Activated CD4-positive, alpha-beta T cell treated with anti-CD3 and anti-CD28 coated beads for 36 hours (primary cell): Measurements from ENCODE around the gene IFNAR1. TPM values are rescaled to one million over a fixed set of nuclear protein-coding genes. Genes with fewer than 3 reads are reported as not detected.
A peak's percentile ranks its signal among the peaks of the same experiment; 100 is the strongest.
"Not testable (repeated sequence)": the region's sequence is repeated elsewhere in the genome, so short reads cannot be mapped to it uniquely, and the experiment has no call there.

Source experiments
- ATAC-seq: fragments of 200-7000 bp; cut with Tn5 transposase; one replicate; pipeline ENCODE4 v1.10.0; 2021; ENCODE audit warnings: mild to moderate bottlenecking, moderate library complexity
- CTCF ChIA-PET: fragments of 350-600 bp; sonication (Branson Sonifier 250); formaldehyde crosslinking; loops from one replicate; lab custom pipeline; 2021; ENCODE audit warnings: antibody characterized with exemption; lab: Charles Lee
- POLR2A ChIA-PET: fragments of 350-600 bp; sonication (Branson Sonifier 250); formaldehyde crosslinking; loops from one replicate; lab custom pipeline; 2021; ENCODE audit warnings: antibody characterized with exemption, inconsistent platforms; lab: Charles Lee
- DNase-seq: peaks from one replicate; pipeline ENCODE4 v3.0.0-alpha.2; 2020
- H3K27ac Mint-ChIP-seq: one replicate; pipeline ENCODE4 v1.8.0; 2021; ENCODE audit warnings: mixed read lengths
- H3K27me3 Mint-ChIP-seq: one replicate; pipeline ENCODE4 v1.8.0; 2021; ENCODE audit warnings: mixed read lengths
- H3K36me3 Mint-ChIP-seq: one replicate; pipeline ENCODE4 v1.8.0; 2021; ENCODE audit warnings: low read depth, mixed read lengths
- H3K4me1 Mint-ChIP-seq: one replicate; pipeline ENCODE4 v1.8.0; 2021; ENCODE audit warnings: mixed read lengths
- H3K4me3 Mint-ChIP-seq: one replicate; pipeline ENCODE4 v1.8.0; 2021; ENCODE audit warnings: mild to moderate bottlenecking, moderate library complexity, mixed read lengths
- H3K9me3 Mint-ChIP-seq: one replicate; pipeline ENCODE4 v1.8.0; 2021; ENCODE audit warnings: low read depth, mixed read lengths
- intact Hi-C, 2 experiments: fragments of 100-400 bp; cut with DNase I in 1 of 2; cut with micrococcal nuclease in 1 of 2; formaldehyde crosslinking; loops; one replicate each; pipeline versions ENCODE4 v1.14.2 to v1.15.1; 2022 to 2024; cut with DNase I, micrococcal nuclease
- total RNA-seq, 2 experiments: library from RNA; stranded (reverse); gene quantifications; one replicate each; pipeline ENCODE4 v1.2.3, GENCODE V29; 2021

The IFNAR1 gene
- total RNA-seq, 2 experiments from 2014 or later, result 21.8 to 29.6 TPM

GRCh38 chr21:33363911-33364609, 39.3 kb downstream of the IFNAR1 start:
- ChIA-PET POLR2A (interaction anchor here (1.4 kb wide), 1 partner anchor 40 kb away, joined by 5 read pairs; the partner anchor contains the start of gene IFNAR1), CTCF (interaction anchor here (0.7 to 1.4 kb wide), 7 partner anchors 21 to 167 kb away, joined by 3 to 6 read pairs (median 4); no protein-coding TSS in a partner anchor)
- peaks cover 19% of the 10 kb centered on the region for H3K9me3 Mint-ChIP-seq
- not testable (repeated sequence) for ATAC-seq, H3K27ac Mint-ChIP-seq, H3K27me3 Mint-ChIP-seq, H3K4me3 Mint-ChIP-seq
- peaks cover 11% of the 10 kb centered on the region for H3K36me3 Mint-ChIP-seq
- intact Hi-C loops, result loop anchor here in 1 of 2 experiments (5.0 to 10.0 kb wide), 2 partner anchors 97 to 241 kb away; partner anchors contain the start of gene IL10RB
- peak; percentile 39 for DNase-seq
- peaks cover 18% of the 10 kb centered on the region for H3K4me1 Mint-ChIP-seq

GRCh38 chr21:33364830-33365229, 40.1 kb downstream of the IFNAR1 start:
- H3K36me3 Mint-ChIP-seq, result peaks cover 11% of the 10 kb centered on the region
- intact Hi-C loops, result loop anchor here in 1 of 2 experiments (5.0 to 10.0 kb wide), 2 partner anchors 98 to 240 kb away; partner anchors contain the start of gene IL10RB
- H3K4me1 Mint-ChIP-seq, result peaks cover 18% of the 10 kb centered on the region
- no peak for DNase-seq
- no peak overlapping the region for H3K27ac Mint-ChIP-seq
- ChIA-PET POLR2A (no interaction called here), CTCF (interaction anchor here (1.2 kb wide), 2 partner anchors 40 to 168 kb away, joined by 3 to 4 read pairs; partner anchors contain the start of gene IFNAR1)
- peaks cover 19% of the 10 kb centered on the region for H3K9me3 Mint-ChIP-seq
- no peak overlapping the region for H3K4me3 Mint-ChIP-seq
- no peaks in the 10 kb centered on the region for H3K27me3 Mint-ChIP-seq
- ATAC-seq, result no peak

- DNase-seq (no peak), ATAC-seq (no peak)
- Mint-ChIP-seq H3K9me3 (peaks cover 19% of the 10 kb centered on the region), H3K36me3 (peaks cover 11% of the 10 kb centered on the region), H3K27me3 (no peaks in the 10 kb centered on the region), H3K4me1 (peaks cover 5% of the 10 kb centered on the region), H3K27ac (peak overlapping the region; percentile 38), H3K4me3 (no peak overlapping the region)
- POLR2A ChIA-PET, result no interaction called here
- intact Hi-C loops, result loop anchor here in 1 of 2 experiments (10.0 kb wide), 1 partner anchor 237 kb away; no protein-coding TSS in a partner anchor
- CTCF ChIA-PET, result interaction anchor here (0.8 to 1.5 kb wide), 4 partner anchors 8 to 175 kb away, joined by 3 to 6 read pairs (median 4); no protein-coding TSS in a partner anchor
Observed at GRCh38 chr21:33367309-33367973, 42.7 kb downstream of the IFNAR1 start.

GRCh38 chr21:33368124-33368523, 43.4 kb downstream of the IFNAR1 start:
- no peak overlapping the region for H3K27ac Mint-ChIP-seq
- peaks cover 11% of the 10 kb centered on the region for H3K36me3 Mint-ChIP-seq
- ChIA-PET POLR2A (no interaction called here), CTCF (interaction anchor here (2.2 kb wide), 1 partner anchor 77 kb away, joined by 9 read pairs; no protein-coding TSS in a partner anchor)
- peaks cover 19% of the 10 kb centered on the region for H3K9me3 Mint-ChIP-seq
- intact Hi-C loops, result loop anchor here in 1 of 2 experiments (10.0 kb wide), 1 partner anchor 237 kb away; no protein-coding TSS in a partner anchor
- DNase-seq (no peak), ATAC-seq (no peak)
- no peak overlapping the region for H3K4me3 Mint-ChIP-seq
- H3K4me1 Mint-ChIP-seq, result peaks cover 2% of the 10 kb centered on the region
- no peaks in the 10 kb centered on the region for H3K27me3 Mint-ChIP-seq

- intact Hi-C loops, result loop anchor here in 1 of 2 experiments (10.0 kb wide), 1 partner anchor 236 kb away; no protein-coding TSS in a partner anchor
- no peak overlapping the region for H3K27ac Mint-ChIP-seq
Observed at GRCh38 chr21:33368576-33368975, 43.8 kb downstream of the IFNAR1 start.

GRCh38 chr21:33369586-33369985, 44.8 kb downstream of the IFNAR1 start:
- Mint-ChIP-seq H3K4me3 (no peak overlapping the region), H3K36me3 (peaks cover 11% of the 10 kb centered on the region), H3K4me1 (peaks cover 5% of the 10 kb centered on the region), H3K27me3 (no peaks in the 10 kb centered on the region), H3K9me3 (peaks cover 19% of the 10 kb centered on the region), H3K27ac (no peak overlapping the region)
- no peak for ATAC-seq
- POLR2A ChIA-PET, result no interaction called here
- CTCF ChIA-PET, result interaction anchor here (0.7 to 3.3 kb wide), 6 partner anchors 8 to 298 kb away, joined by 3 to 20 read pairs (median 4); no protein-coding TSS in a partner anchor
- intact Hi-C loops, result loop anchor here in 1 of 2 experiments (10.0 kb wide), 1 partner anchor 235 kb away; no protein-coding TSS in a partner anchor
- DNase-seq, result no peak

More at GRCh38 chr21:33368576-33368975, 43.8 kb downstream of the IFNAR1 start:
- ChIA-PET CTCF (interaction anchor here (1.5 to 2.2 kb wide), 2 partner anchors 17 to 77 kb away, joined by 4 to 9 read pairs; no protein-coding TSS in a partner anchor), POLR2A (no interaction called here)
- peaks cover 19% of the 10 kb centered on the region for H3K9me3 Mint-ChIP-seq
- H3K4me3 Mint-ChIP-seq, result no peak overlapping the region
- ATAC-seq (no peak), DNase-seq (no peak)
- peaks cover 2% of the 10 kb centered on the region for H3K4me1 Mint-ChIP-seq
- peaks cover 11% of the 10 kb centered on the region for H3K36me3 Mint-ChIP-seq
- no peaks in the 10 kb centered on the region for H3K27me3 Mint-ChIP-seq

GRCh38 chr21:33370305-33370704, 45.5 kb downstream of the IFNAR1 start:
- no peak overlapping the region for H3K4me3 Mint-ChIP-seq
- peaks cover 10% of the 10 kb centered on the region for H3K4me1 Mint-ChIP-seq
- CTCF ChIA-PET, result interaction anchor here (0.7 to 3.3 kb wide), 6 partner anchors 9 to 299 kb away, joined by 3 to 20 read pairs (median 4); no protein-coding TSS in a partner anchor
- no peak for DNase-seq
- POLR2A ChIA-PET, result no interaction called here
- peaks cover 11% of the 10 kb centered on the region for H3K36me3 Mint-ChIP-seq
- no peak overlapping the region for H3K27ac Mint-ChIP-seq
- H3K9me3 Mint-ChIP-seq, result peaks cover 19% of the 10 kb centered on the region
- no peak for ATAC-seq
- intact Hi-C loops, result loop anchor here in 1 of 2 experiments (5.0 kb wide), 1 partner anchor 238 kb away; no protein-coding TSS in a partner anchor
- no peaks in the 10 kb centered on the region for H3K27me3 Mint-ChIP-seq

GRCh38 chr21:33371366-33371765, 46.6 kb downstream of the IFNAR1 start:
- POLR2A ChIA-PET, result no interaction called here
- H3K36me3 Mint-ChIP-seq, result peaks cover 9% of the 10 kb centered on the region
- peaks cover 18% of the 10 kb centered on the region for H3K9me3 Mint-ChIP-seq
- H3K27ac Mint-ChIP-seq, result no peak overlapping the region
- H3K4me1 Mint-ChIP-seq, result peaks cover 11% of the 10 kb centered on the region
- intact Hi-C loops, result loop anchor here in 1 of 2 experiments (5.0 kb wide), 1 partner anchor 239 kb away; no protein-coding TSS in a partner anchor
- H3K27me3 Mint-ChIP-seq, result no peaks in the 10 kb centered on the region
- CTCF ChIA-PET, result interaction anchor here (1.1 to 3.3 kb wide), 2 partner anchors 10 to 78 kb away, joined by 3 to 20 read pairs; no protein-coding TSS in a partner anchor
- DNase-seq (no peak), ATAC-seq (no peak)
- no peak overlapping the region for H3K4me3 Mint-ChIP-seq

- Mint-ChIP-seq H3K9me3 (peaks cover 6% of the 10 kb centered on the region), H3K4me1 (peaks cover 9% of the 10 kb centered on the region), H3K27ac (no peak overlapping the region), H3K36me3 (peaks cover 3% of the 10 kb centered on the region), H3K4me3 (no peak overlapping the region), H3K27me3 (peaks cover 2% of the 10 kb centered on the region)
- intact Hi-C loops, result loop anchor here in 1 of 2 experiments (5.0 kb wide), 1 partner anchor 240 kb away; no protein-coding TSS in a partner anchor
- CTCF ChIA-PET, result interaction anchor here (0.6 to 3.3 kb wide), 4 partner anchors 11 to 169 kb away, joined by 3 to 20 read pairs (median 3); no protein-coding TSS in a partner anchor
- ATAC-seq (no peak), DNase-seq (no peak)
- POLR2A ChIA-PET, result no interaction called here
Observed at GRCh38 chr21:33372582-33372981, 47.8 kb downstream of the IFNAR1 start.

- peaks cover 1% of the 10 kb centered on the region for H3K9me3 Mint-ChIP-seq
- peaks cover 2% of the 10 kb centered on the region for H3K27me3 Mint-ChIP-seq
- no peak for ATAC-seq
- no peak overlapping the region for H3K27ac Mint-ChIP-seq
- no peak overlapping the region for H3K4me3 Mint-ChIP-seq
- peaks cover under 1% of the 10 kb centered on the region for H3K36me3 Mint-ChIP-seq
- DNase-seq, result no peak
- ChIA-PET CTCF (interaction anchor here (0.6 to 1.4 kb wide), 6 partner anchors 10 to 176 kb away, joined by 3 to 7 read pairs (median 4); no protein-coding TSS in a partner anchor), POLR2A (no interaction called here)
- intact Hi-C loops, result loop anchor here in 1 of 2 experiments (5.0 kb wide), 1 partner anchor 241 kb away; no protein-coding TSS in a partner anchor
- peaks cover 9% of the 10 kb centered on the region for H3K4me1 Mint-ChIP-seq
Observed at GRCh38 chr21:33373451-33373850, 48.7 kb downstream of the IFNAR1 start.
